ENCODE measurements around the gene MAP3K2. TPM values are rescaled to one million over a fixed set of nuclear protein-coding genes. Genes with fewer than 3 reads are reported as not detected.
"Not testable (repeated sequence)": the region's sequence is repeated elsewhere in the genome, so short reads cannot be mapped to it uniquely, and the experiment has no call there.

Gene MAP3K2
- total RNA-seq, 1 donor from 2014 or later: 62.2 TPM

DNA sequence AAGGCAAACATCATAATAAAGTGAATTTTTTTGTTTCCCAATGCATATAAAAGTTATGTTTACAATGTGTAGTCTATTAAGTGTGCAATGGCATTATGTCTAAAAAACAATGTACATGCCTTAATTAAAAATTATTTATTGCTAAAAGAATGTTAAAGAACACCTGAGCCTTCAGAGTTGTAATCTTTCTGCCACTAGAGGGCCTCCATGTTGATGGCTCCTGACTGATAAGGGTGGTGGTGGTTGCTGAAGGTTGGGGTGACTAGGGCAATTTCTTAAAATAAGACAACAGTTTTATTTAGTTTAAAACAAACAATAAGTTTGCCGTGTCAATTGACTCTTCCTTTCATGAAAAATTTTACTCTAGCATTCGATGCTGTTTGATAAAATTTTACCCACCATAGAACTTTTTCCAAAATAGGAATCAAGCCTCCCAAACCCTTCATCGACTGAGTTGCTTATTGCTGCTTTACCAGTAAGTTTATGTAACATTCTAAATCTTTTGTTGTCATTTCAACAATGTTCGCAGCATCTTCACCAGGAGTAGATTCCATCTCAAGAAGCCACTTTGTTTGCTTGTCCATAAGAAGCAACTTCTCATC is 32.3 kb downstream of the MAP3K2 start:
- no peak overlapping the region for H3K9ac ChIP-seq (ENCODE audit: low read length)
- Mint-ChIP-seq H3K36me3 (ENCODE audit: low read depth, unreplicated experiment) (peaks cover 5% of the 10 kb centered on the region), H3K9me3 (ENCODE audit: unreplicated experiment) (no peaks in the 10 kb centered on the region), H3K4me3 (ENCODE audit: unreplicated experiment) (no peak overlapping the region), H3K27me3 (ENCODE audit: low read depth, unreplicated experiment) (no peaks in the 10 kb centered on the region), H3K27ac (ENCODE audit: unreplicated experiment) (no peak overlapping the region), H3K4me1 (ENCODE audit: low read depth, unreplicated experiment) (peaks cover 5% of the 10 kb centered on the region)
- DNase-seq (ENCODE audit: low read depth): no peak
- H3K4me2 ChIP-seq (ENCODE audit: low read length): no peak overlapping the region
- H3K36me3 ChIP-seq (ENCODE audit: insufficient read depth, low read length): no peaks in the 10 kb centered on the region
- H3K27ac ChIP-seq (ENCODE audit: low read depth, low read length): no peak overlapping the region
- H3K4me3 ChIP-seq (ENCODE audit: insufficient read depth, low read depth, low read length): no peak overlapping the region
- H2AFZ ChIP-seq (ENCODE audit: low read depth, low read length): no peak overlapping the region
- no peaks in the 10 kb centered on the region for H3K27me3 ChIP-seq (ENCODE audit: insufficient read depth, low read length)
- no peaks in the 10 kb centered on the region for H3K4me1 ChIP-seq (ENCODE audit: insufficient read depth, low read length)
- TF ChIP-seq, protein P1, sequence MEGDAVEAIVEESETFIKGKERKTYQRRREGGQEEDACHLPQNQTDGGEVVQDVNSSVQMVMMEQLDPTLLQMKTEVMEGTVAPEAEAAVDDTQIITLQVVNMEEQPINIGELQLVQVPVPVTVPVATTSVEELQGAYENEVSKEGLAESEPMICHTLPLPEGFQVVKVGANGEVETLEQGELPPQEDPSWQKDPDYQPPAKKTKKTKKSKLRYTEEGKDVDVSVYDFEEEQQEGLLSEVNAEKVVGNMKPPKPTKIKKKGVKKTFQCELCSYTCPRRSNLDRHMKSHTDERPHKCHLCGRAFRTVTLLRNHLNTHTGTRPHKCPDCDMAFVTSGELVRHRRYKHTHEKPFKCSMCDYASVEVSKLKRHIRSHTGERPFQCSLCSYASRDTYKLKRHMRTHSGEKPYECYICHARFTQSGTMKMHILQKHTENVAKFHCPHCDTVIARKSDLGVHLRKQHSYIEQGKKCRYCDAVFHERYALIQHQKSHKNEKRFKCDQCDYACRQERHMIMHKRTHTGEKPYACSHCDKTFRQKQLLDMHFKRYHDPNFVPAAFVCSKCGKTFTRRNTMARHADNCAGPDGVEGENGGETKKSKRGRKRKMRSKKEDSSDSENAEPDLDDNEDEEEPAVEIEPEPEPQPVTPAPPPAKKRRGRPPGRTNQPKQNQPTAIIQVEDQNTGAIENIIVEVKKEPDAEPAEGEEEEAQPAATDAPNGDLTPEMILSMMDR (IDR thresholded peaks at IDR 0.05; ENCODE audit: insufficient read depth, low read depth, low read length): peak; percentile 56
- no peak for TF ChIP-seq EZH2 (IDR thresholded peaks at IDR 0.05; ENCODE audit: insufficient read depth, low read length)
- FAIRE-seq: no peak
- peaks cover 64% of the 10 kb centered on the region for H4K20me1 ChIP-seq (ENCODE audit: insufficient read depth, low read length)
- no peaks in the 10 kb centered on the region for H3K9me3 ChIP-seq (ENCODE audit: insufficient read depth, low read depth, low read length)
- H3K79me2 ChIP-seq (ENCODE audit: insufficient read depth, low read length): peaks cover 83% of the 10 kb centered on the region

DNA sequence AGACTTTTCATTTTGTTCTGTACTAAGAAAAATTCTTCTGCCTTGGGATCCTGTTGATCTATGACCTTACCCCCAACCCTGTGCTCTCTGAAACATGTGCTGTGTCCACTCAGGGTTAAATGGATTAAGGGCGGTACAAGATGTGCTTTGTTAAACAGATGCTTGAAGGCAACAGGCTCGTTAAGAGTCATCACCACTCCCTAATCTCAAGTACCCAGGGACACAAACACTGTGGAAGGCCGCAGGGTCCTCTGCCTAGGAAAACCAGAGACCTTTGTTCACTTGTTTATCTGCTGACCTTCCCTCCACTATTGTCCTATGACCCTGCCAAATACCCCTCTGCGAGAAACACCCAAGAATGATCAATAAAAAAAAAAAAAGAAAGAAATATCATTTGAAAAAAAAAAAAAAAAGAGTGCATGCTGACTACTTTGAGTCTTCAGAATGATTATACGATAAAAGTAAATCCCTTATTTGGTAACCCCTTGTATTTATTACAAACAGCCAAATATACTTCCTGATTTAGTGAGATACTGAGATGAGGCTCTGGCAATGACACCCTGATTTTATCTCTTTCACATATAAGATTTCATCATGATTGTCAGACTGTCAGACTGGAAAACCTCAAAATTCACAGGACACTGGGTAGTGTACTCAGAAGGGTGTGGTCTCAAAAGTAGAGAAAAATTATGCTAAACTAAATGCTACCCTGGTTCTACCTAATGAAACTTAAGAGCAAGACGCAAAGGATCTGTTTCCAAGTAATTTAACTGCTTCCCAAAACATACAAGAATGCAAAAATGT is 33.7 kb downstream of the MAP3K2 start:
- not testable (repeated sequence) for H3K4me3 Mint-ChIP-seq (ENCODE audit: unreplicated experiment); H3K9ac ChIP-seq (ENCODE audit: low read length); H3K9me3 Mint-ChIP-seq (ENCODE audit: unreplicated experiment); H3K4me3 ChIP-seq (ENCODE audit: insufficient read depth, low read depth, low read length); H3K27ac Mint-ChIP-seq (ENCODE audit: unreplicated experiment); H3K4me1 ChIP-seq (ENCODE audit: insufficient read depth, low read length); H3K4me1 Mint-ChIP-seq (ENCODE audit: low read depth, unreplicated experiment); FAIRE-seq; H3K27ac ChIP-seq (ENCODE audit: low read depth, low read length); H3K36me3 ChIP-seq (ENCODE audit: insufficient read depth, low read length); H3K4me2 ChIP-seq (ENCODE audit: low read length); DNase-seq (ENCODE audit: low read depth); H3K9me3 ChIP-seq (ENCODE audit: insufficient read depth, low read depth, low read length); H2AFZ ChIP-seq (ENCODE audit: low read depth, low read length); H3K27me3 Mint-ChIP-seq (ENCODE audit: low read depth, unreplicated experiment); H3K27me3 ChIP-seq (ENCODE audit: insufficient read depth, low read length); H3K36me3 Mint-ChIP-seq (ENCODE audit: low read depth, unreplicated experiment)
- peaks cover 83% of the 10 kb centered on the region for H3K79me2 ChIP-seq (ENCODE audit: insufficient read depth, low read length)
- peaks cover 72% of the 10 kb centered on the region for H4K20me1 ChIP-seq (ENCODE audit: insufficient read depth, low read length)

DNA sequence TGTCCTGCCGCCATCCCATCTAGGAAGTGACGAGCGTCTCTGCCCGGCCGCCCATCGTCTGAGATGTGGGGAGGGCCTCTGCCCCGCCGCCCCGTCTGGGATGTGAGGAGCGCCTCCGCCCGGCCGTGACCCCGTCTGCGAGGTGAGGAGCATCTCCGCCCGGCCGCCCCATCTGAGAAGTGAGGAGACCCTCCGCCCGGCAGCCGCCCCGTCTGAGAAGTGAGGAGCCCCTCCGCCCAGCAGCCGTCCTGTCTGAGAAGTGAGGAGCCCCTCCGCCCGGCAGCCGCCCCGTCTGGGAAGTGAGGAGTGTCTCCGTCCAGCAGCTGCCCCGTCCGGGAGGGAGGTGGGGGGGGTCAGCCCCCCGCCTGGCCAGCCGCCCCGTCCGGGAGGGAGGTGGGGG is 34.6 kb downstream of the MAP3K2 start:
- not testable (repeated sequence) for DNase-seq (ENCODE audit: low read depth); H2AFZ ChIP-seq (ENCODE audit: low read depth, low read length); H3K4me1 ChIP-seq (ENCODE audit: insufficient read depth, low read length); H3K9ac ChIP-seq (ENCODE audit: low read length); H3K4me2 ChIP-seq (ENCODE audit: low read length); H3K36me3 Mint-ChIP-seq (ENCODE audit: low read depth, unreplicated experiment); H3K36me3 ChIP-seq (ENCODE audit: insufficient read depth, low read length); FAIRE-seq; H3K27ac Mint-ChIP-seq (ENCODE audit: unreplicated experiment); H3K4me3 Mint-ChIP-seq (ENCODE audit: unreplicated experiment); H3K4me3 ChIP-seq (ENCODE audit: insufficient read depth, low read depth, low read length); H3K27me3 ChIP-seq (ENCODE audit: insufficient read depth, low read length); H3K9me3 Mint-ChIP-seq (ENCODE audit: unreplicated experiment); H3K27me3 Mint-ChIP-seq (ENCODE audit: low read depth, unreplicated experiment); H3K9me3 ChIP-seq (ENCODE audit: insufficient read depth, low read depth, low read length); H3K4me1 Mint-ChIP-seq (ENCODE audit: low read depth, unreplicated experiment); H3K27ac ChIP-seq (ENCODE audit: low read depth, low read length)
- Histone ChIP-seq H3K79me2 (ENCODE audit: insufficient read depth, low read length) (peaks cover 84% of the 10 kb centered on the region), H4K20me1 (ENCODE audit: insufficient read depth, low read length) (peaks cover 72% of the 10 kb centered on the region)
